HCT116 (cell line): ENCODE results near the gene ARID3A. TPM values are rescaled to one million over a fixed set of nuclear protein-coding genes. Genes with fewer than 3 reads are reported as not detected.

Experiments
- ATAC-seq: fragments of 200-7000 bp; cut with Tn5 transposase; 2 replicates; pipeline ENCODE4 v1.9.1; 2020; ENCODE audit warnings: mild to moderate bottlenecking, moderate library complexity
- BruUV-seq: library from RNA; stranded (reverse); fragments of 400-500 nt; replicated peaks from 2 replicates; lab custom pipeline; 2021; lab: Mats Ljungman, UMichigan
- CTCF ChIA-PET: fragments of 300-600 bp; sonication (Branson Sonifier 250); formaldehyde crosslinking; loops from one replicate; lab custom pipeline; 2021; ENCODE audit warnings: antibody characterized with exemption; lab: Charles Lee
- POLR2A ChIA-PET: fragments of 300-600, 350-600 bp; sonication (Branson Sonifier 250); formaldehyde crosslinking; loops from one replicate; lab custom pipeline; 2021; ENCODE audit warnings: antibody characterized with exemption; lab: Charles Lee
- RAD21 ChIA-PET, 2 experiments: fragments of 300-600 bp; sonication (Branson Sonifier 250); formaldehyde crosslinking; loops; one replicate each; lab custom pipeline; 2023; ENCODE audit warnings: low total read pairs in 2 of 2; ENCODE audit not compliant: uncharacterized antibody in 2 of 2, unreplicated experiment in 2 of 2, low non-redundant PET in 1 of 2; lab: Charles Lee
- DNase-seq: peaks from one replicate; pipeline ENCODE4 v3.0.0-alpha.2; 2010; ENCODE audit warnings: low read depth, low spot score
- H2AFZ ChIP-seq: fragments of 200-600 bp; shearing (Covaris generic), sonication (generic); 2 replicates; pipeline ENCODE4 v1.6.1; 2017; ENCODE audit warnings: low read depth, mixed run types, mixed read lengths, antibody characterized with exemption, low read length; ENCODE audit not compliant: poor library complexity, severe bottlenecking
- H3K27ac ChIP-seq: 2 replicates; pipeline ENCODE4 v1.5.1; 2012; ENCODE audit warnings: low read depth, low read length
- H3K27me3 ChIP-seq: fragments of 200-600 bp; sonication (generic); 2 replicates; pipeline ENCODE4 v1.6.1; 2016; ENCODE audit warnings: mixed run types, low read length, mixed read lengths; ENCODE audit not compliant: insufficient read depth
- H3K36me3 ChIP-seq, 2 experiments: fragments of 200-500 bp in 1 of 2; fragments of 200-600 bp in 1 of 2; sonication (Bioruptor generic) in 1 of 2; sonication (generic) in 1 of 2; 2 replicates each; pipeline versions ENCODE4 v1.5.1 to v1.6.1; 2014 to 2016; ENCODE audit warnings: low read length in 2 of 2, inconsistent platforms in 1 of 2, mixed read lengths in 1 of 2, mixed run types in 1 of 2; ENCODE audit not compliant: insufficient read depth in 2 of 2, control insufficient read depth in 1 of 2
- H3K4me1 ChIP-seq, 2 experiments: fragments of 200-600 bp in 1 of 2; sonication (generic) in 1 of 2; 2 replicates each; pipeline versions ENCODE4 v1.5.1 to v1.6.1; 2012 to 2017; ENCODE audit warnings: low read length in 2 of 2, inconsistent platforms in 1 of 2, mild to moderate bottlenecking in 1 of 2, mixed read lengths in 1 of 2, mixed run types in 1 of 2, moderate library complexity in 1 of 2; ENCODE audit not compliant: insufficient read depth in 2 of 2, control insufficient read depth in 1 of 2
- H3K4me2 ChIP-seq: fragments of 200-600 bp; sonication (generic); 2 replicates; pipeline ENCODE4 v1.6.1; 2017; ENCODE audit warnings: mixed run types, low read length, mixed read lengths
- H3K4me3 ChIP-seq, 2 experiments: fragments of 200-600 bp in 1 of 2; sonication (generic) in 1 of 2; replicated peaks in 1 of 2; 2 replicates each; pipeline ENCODE4 v1.5.1; 2011 to 2016; ENCODE audit warnings: low read length in 2 of 2, control low read depth in 1 of 2, low read depth in 1 of 2, mild to moderate bottlenecking in 1 of 2, mixed read lengths in 1 of 2, mixed run types in 1 of 2
- H3K79me2 ChIP-seq: fragments of 200-600 bp; sonication (generic); 2 replicates; pipeline ENCODE4 v1.6.1; 2017; ENCODE audit warnings: mild to moderate bottlenecking, mixed run types, low read length, moderate library complexity, mixed read lengths; ENCODE audit not compliant: insufficient read depth
- H3K9ac ChIP-seq: fragments of 200-600 bp; sonication (generic); 2 replicates; pipeline ENCODE4 v1.6.1; 2016; ENCODE audit warnings: low read length, mixed read lengths
- H3K9me2 ChIP-seq: fragments of 200-600 bp; sonication (generic), shearing (Covaris generic); 2 replicates; pipeline ENCODE4 v1.6.1; 2017; ENCODE audit warnings: mixed run types, mild to moderate bottlenecking, moderate library complexity; ENCODE audit not compliant: insufficient read depth
- H3K9me3 ChIP-seq, 2 experiments: fragments of 200-500 bp in 1 of 2; fragments of 200-600 bp in 1 of 2; sonication (Bioruptor generic) in 1 of 2; sonication (generic) in 1 of 2; 2 replicates each; pipeline ENCODE4 v1.6.1; 2014 to 2017; ENCODE audit warnings: low read length in 2 of 2, mixed read lengths in 2 of 2, inconsistent platforms in 1 of 2, low read depth in 1 of 2, mild to moderate bottlenecking in 1 of 2, mixed run types in 1 of 2, moderate library complexity in 1 of 2; ENCODE audit not compliant: control insufficient read depth in 1 of 2, insufficient read depth in 1 of 2
- H4K20me1 ChIP-seq: fragments of 200-600 bp; sonication (generic), shearing (Covaris generic); 2 replicates; pipeline ENCODE4 v1.6.1; 2017; ENCODE audit warnings: mixed run types, mild to moderate bottlenecking, moderate library complexity; ENCODE audit not compliant: insufficient read depth
- CBX3 ChIP-seq: IDR thresholded peaks from 2 replicates; pipeline ENCODE4 v1.6.1; 2012; ENCODE audit warnings: low read depth
- CEBPB ChIP-seq: IDR thresholded peaks from 2 replicates; pipeline ENCODE4 v1.6.1; 2012; ENCODE audit warnings: low read depth
- EGR1 ChIP-seq: IDR thresholded peaks from 2 replicates; pipeline ENCODE4 v1.6.1; 2012; ENCODE audit warnings: low read depth
- ELF1 ChIP-seq: IDR thresholded peaks from 2 replicates; pipeline ENCODE4 v1.6.1; 2012; ENCODE audit warnings: low read depth, borderline replicate concordance
- EZH2 ChIP-seq: fragments of 200-600 bp; sonication (generic); IDR thresholded peaks from 2 replicates; pipeline ENCODE4 v1.6.1; 2017; ENCODE audit warnings: antibody characterized with exemption, mixed run types
- EZH2phosphoT487 ChIP-seq: fragments of 200-600 bp; IDR thresholded peaks from 2 replicates; pipeline ENCODE4 v1.6.1; 2018; ENCODE audit warnings: antibody characterized with exemption, borderline replicate concordance
- JUND ChIP-seq: IDR thresholded peaks from 2 replicates; pipeline ENCODE4 v1.6.1; 2012
- MAX ChIP-seq: IDR thresholded peaks from 2 replicates; pipeline ENCODE4 v1.6.1; 2012
- POLR2A ChIP-seq: IDR thresholded peaks from 2 replicates; pipeline ENCODE4 v1.7.0; 2011; ENCODE audit warnings: borderline replicate concordance; ENCODE audit not compliant: insufficient read depth, insufficient read length; ENCODE audit errors: extremely low read depth
- POLR2AphosphoS5 ChIP-seq: IDR thresholded peaks from 2 replicates; pipeline ENCODE4 v1.6.1; 2011; ENCODE audit warnings: mild to moderate bottlenecking, low read depth, low read length, moderate library complexity
- RAD21 ChIP-seq: IDR thresholded peaks from 2 replicates; pipeline ENCODE4 v1.6.1; 2012; ENCODE audit warnings: low read depth, mild to moderate bottlenecking
- REST ChIP-seq: IDR thresholded peaks from 2 replicates; pipeline ENCODE4 v1.6.1; 2012; ENCODE audit warnings: low read depth
- SIN3A ChIP-seq: IDR thresholded peaks from 2 replicates; pipeline ENCODE4 v1.6.1; 2012; ENCODE audit warnings: low read depth
- SP1 ChIP-seq: IDR thresholded peaks from 2 replicates; pipeline ENCODE4 v1.6.1; 2012; ENCODE audit warnings: low read depth
- SRF ChIP-seq: IDR thresholded peaks from 2 replicates; pipeline ENCODE4 v1.6.1; 2012; ENCODE audit warnings: low read depth
- YY1 ChIP-seq: IDR thresholded peaks from 2 replicates; pipeline ENCODE4 v1.6.1; 2011; ENCODE audit warnings: low read length, low read depth, moderate library complexity, mild to moderate bottlenecking; ENCODE audit not compliant: insufficient replicate concordance; ENCODE audit errors: extremely low read depth
- ZFX ChIP-seq: fragments of 450-650 bp; IDR thresholded peaks from 2 replicates; pipeline ENCODE4 v1.6.1; 2017
- ZNF274 ChIP-seq: fragments of 200-500 bp; sonication (Bioruptor generic); IDR thresholded peaks from 2 replicates; pipeline ENCODE4 v1.6.1; 2014; ENCODE audit warnings: mild to moderate bottlenecking, low read depth, low read length, inconsistent platforms
- intact Hi-C: fragments of 100-400 bp; cut with micrococcal nuclease; formaldehyde crosslinking; loops from 2 replicates; pipeline ENCODE4 v1.10.0; 2022
- total RNA-seq: library from RNA; stranded (reverse); gene quantifications from one replicate; pipeline ENCODE4 v1.2.1, GENCODE V29; 2021; ENCODE audit not compliant: unreplicated experiment
- TF ChIP-seq, protein P1 (sequence below): IDR thresholded peaks from 2 replicates; pipeline ENCODE4 v1.6.1; 2012
- TF ChIP-seq, protein P2 (sequence below): IDR thresholded peaks from 2 replicates; pipeline ENCODE4 v1.6.1; 2011; ENCODE audit warnings: mild to moderate bottlenecking, low read length, moderate library complexity; ENCODE audit not compliant: insufficient replicate concordance; ENCODE audit errors: extremely low read depth

ARID3A gene
- total RNA-seq, 1 experiment from 2014 or later = 21.8 TPM

GRCh38 chr19:1015061-1015781, 89.4 kb downstream of the ARID3A start:
- BruUV-seq = no TSS peak
- DNase-seq (no peak), ATAC-seq (no peak)
- H3K79me2 ChIP-seq = peaks cover 73% of the 10 kb centered on the region
- H3K4me2 ChIP-seq = no peak overlapping the region
- intact Hi-C loops = no loop called here
- H3K27ac ChIP-seq = no peak overlapping the region
- H3K36me3 ChIP-seq = peaks cover 4 to 16% of the 10 kb centered on the region in 2 experiments; a peak in 2 of 4 replicates
- H3K27me3 ChIP-seq = no peaks in the 10 kb centered on the region
- H2AFZ ChIP-seq = no peak overlapping the region
- no peak overlapping the region for H3K4me3 ChIP-seq
- H3K4me1 ChIP-seq = peaks cover 32 to 37% of the 10 kb centered on the region in 2 experiments
- H4K20me1 ChIP-seq = no peaks in the 10 kb centered on the region; the same call in 1 of the 2 replicates
- ChIA-PET POLR2A (no interaction called here), CTCF (no interaction called here), RAD21 (no interaction called here)
- no peak overlapping the region for H3K9ac ChIP-seq
- TF ChIP-seq SIN3A (no peak), EGR1 (no peak), JUND (no peak), ZNF274 (no peak), YY1 (no peak), MAX (no peak), SRF (no peak), POLR2AphosphoS5 (no peak), RAD21 (no peak), REST (no peak), ELF1 (no peak), SP1 (no peak), CEBPB (no peak), EZH2 (no peak), ZFX (no peak), POLR2A (no peak), EZH2phosphoT487 (no peak), CBX3 (no peak)
- TF ChIP-seq, protein P1, sequence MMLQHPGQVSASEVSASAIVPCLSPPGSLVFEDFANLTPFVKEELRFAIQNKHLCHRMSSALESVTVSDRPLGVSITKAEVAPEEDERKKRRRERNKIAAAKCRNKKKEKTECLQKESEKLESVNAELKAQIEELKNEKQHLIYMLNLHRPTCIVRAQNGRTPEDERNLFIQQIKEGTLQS = no peak
- TF ChIP-seq, protein P2, sequence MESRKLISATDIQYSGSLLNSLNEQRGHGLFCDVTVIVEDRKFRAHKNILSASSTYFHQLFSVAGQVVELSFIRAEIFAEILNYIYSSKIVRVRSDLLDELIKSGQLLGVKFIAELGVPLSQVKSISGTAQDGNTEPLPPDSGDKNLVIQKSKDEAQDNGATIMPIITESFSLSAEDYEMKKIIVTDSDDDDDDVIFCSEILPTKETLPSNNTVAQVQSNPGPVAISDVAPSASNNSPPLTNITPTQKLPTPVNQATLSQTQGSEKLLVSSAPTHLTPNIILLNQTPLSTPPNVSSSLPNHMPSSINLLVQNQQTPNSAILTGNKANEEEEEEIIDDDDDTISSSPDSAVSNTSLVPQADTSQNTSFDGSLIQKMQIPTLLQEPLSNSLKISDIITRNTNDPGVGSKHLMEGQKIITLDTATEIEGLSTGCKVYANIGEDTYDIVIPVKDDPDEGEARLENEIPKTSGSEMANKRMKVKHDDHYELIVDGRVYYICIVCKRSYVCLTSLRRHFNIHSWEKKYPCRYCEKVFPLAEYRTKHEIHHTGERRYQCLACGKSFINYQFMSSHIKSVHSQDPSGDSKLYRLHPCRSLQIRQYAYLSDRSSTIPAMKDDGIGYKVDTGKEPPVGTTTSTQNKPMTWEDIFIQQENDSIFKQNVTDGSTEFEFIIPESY = no peak
- no peaks in the 10 kb centered on the region for H3K9me3 ChIP-seq
- H3K9me2 ChIP-seq = no peaks in the 10 kb centered on the region
